ENCODE data around the gene HOXB3. TPM values are rescaled to one million over a fixed set of nuclear protein-coding genes. Genes with fewer than 3 reads are reported as not detected.

HOXB3 gene
- 1 to 10 TPM; 3.0 to 3.5 TPM for total RNA-seq

DNA sequence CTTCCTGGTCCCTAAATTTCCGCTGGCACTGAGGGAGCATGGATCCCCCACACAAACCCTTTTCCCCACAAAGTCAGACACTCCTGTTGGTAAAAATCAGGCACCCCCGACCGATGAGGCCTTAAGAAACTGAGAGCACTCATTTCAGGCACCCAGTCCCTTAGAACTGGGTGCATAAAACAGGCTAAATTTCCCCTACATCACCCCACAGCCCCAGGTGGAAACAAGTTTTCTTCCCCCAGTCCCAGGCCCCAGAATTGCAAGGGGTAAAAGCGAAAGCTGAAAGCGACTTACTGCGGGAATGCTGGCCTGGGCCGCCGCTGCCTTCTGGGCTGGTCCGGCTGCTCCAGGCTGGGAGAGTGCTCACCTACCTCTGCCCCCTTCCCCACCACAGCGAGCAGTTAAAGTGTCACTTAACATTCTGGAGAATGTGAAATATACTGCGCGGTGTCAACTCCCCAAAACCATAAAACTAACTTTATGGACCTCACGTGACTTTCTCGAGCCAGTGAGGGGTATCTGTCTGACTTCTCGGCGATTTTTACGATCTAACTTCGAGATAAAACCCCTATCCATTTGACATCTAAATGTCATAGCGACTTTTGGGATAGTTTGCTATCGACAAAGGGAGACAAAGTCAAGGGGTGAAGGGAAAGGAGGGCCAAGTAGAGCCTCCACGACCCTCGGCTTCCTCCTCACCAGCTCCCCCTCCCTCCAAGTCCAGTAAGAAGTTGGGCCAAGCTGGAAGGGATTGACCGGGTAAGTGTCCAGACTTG is at the start of gene HOXB3:
HOXB3 (minus strand) TSS at position 411 of the 776 bp plus-strand sequence. CDS start 37,767 bp downstream, outside the sequence.
- ChIA-PET POLR2A (no interaction called here), CTCF (interaction anchor here (0.7 to 1.5 kb wide), 4 partner anchors 8 to 238 kb away, joined by 3 to 5 read pairs (median 4); no protein-coding TSS in a partner anchor)

DNA sequence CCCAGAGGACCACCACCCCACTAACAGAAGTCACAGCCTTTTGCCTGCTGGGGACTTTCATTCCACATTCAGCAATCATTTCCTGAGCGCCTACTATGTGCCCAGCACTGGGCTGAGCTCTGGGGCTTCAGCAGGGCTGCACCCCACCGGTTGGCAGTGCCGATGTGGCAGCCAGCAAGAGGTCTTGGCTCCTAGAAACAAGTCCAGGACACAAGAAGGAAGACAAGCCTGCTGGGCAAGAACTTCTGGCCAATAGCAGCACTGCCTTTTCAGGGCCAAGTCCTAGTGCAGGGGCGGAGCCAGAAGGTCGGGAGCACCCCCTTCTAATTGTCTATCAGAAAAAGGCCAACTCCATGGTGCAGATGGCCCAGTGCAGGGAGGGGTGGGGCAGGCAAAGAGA is 49.1 kb upstream of the HOXB3 start:
- ChIA-PET POLR2A (no interaction called here), CTCF (interaction anchor here (0.7 kb wide), 1 partner anchor 38 kb away, joined by 4 read pairs; no protein-coding TSS in a partner anchor)

DNA sequence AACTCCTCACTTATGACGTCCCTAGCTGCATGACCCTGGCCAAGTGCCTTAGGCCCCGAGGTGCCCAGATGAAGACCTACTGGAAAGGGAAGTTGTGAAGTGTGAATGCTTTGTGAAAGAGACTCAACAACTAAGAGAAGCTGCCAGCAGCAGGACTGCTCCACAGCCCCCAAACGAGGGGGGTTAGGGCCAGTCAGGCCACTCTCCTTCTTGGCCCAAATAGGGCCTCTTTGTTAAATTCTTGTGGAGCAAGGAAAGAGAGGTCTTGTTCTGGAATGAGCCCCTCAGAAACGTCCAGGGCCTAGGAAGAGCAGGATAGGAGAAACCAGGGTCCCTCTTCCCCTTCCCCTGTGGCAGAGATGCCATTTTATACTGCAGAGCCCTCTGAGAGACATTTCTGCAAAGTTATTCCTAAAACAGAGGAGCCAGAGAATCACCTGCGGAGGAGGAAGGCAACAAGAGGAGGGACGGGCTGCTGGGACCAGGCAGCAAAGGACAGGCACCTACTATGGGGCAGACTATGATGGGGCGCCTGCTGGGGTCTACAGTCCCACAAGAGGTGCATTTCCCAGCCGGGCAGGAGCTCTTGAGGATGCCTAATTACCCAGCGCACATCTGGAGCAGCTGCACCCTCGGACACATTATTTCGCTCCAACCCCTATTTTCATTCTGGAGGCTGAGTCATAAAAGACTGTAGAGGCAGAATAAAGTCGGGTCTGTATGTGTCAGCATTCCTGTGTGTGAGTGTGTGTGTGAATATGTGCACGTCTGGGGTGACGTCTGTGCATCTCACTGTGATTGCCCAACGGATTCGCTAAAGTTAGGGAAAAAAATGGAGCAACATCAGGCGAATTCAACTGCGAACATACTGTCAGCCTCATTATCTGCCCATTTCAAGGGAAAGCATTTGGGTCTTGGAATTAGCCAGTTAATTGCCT is 47.6 kb upstream of the HOXB3 start:
- CTCF ChIA-PET = interaction anchor here (0.7 to 2.9 kb wide), 6 partner anchors 11 to 80 kb away, joined by 3 to 25 read pairs (median 6); partner anchors contain the start of gene HOXB9
- POLR2A ChIA-PET = no interaction called here

DNA sequence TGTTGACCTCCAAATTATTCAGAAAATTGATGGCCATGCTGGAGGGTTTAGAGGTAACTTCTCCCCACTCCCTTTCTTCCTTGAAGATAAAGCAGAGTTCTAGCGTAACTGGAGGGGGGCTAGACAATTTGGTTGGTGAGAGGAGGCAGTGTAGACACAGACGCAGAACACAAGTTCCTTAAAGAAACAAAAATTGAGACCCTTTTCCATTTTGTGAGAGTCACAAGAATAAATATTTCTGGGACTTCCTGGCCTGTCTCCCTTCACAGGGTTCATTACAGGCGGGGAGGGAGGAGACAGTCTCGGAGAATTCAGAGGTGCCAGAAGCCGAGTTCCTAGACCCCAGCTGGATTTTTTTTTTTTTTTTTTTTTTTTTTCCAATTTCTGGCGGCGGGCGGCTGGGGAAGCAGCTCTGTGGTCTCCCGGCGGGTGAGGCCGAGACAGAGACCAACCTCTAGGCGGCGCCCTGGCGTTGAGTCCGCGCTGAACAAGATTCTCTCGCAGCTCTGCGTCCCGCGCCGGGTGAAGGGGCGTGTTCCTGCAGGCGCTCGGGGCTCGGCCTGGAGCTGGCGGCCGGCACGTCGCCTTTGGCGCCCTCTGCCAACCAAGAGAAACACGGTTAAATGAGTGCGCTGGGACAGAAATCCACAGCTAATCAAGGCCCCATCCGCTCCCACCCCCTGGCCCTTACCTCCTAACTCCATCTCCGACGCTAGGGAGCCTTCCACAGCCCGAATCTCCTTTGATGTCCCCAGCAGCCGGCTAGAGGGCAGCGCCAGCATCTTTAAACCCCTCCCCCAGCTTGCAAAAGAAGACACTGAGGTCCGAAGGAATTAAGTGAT is 46.4 kb upstream of the HOXB3 start:
- ChIA-PET POLR2A (no interaction called here), CTCF (interaction anchor here (0.7 to 2.9 kb wide), 17 partner anchors 10 to 731 kb away, joined by 3 to 25 read pairs (median 5); partner anchors contain the start of genes HOXB9 and PRAC2)

DNA sequence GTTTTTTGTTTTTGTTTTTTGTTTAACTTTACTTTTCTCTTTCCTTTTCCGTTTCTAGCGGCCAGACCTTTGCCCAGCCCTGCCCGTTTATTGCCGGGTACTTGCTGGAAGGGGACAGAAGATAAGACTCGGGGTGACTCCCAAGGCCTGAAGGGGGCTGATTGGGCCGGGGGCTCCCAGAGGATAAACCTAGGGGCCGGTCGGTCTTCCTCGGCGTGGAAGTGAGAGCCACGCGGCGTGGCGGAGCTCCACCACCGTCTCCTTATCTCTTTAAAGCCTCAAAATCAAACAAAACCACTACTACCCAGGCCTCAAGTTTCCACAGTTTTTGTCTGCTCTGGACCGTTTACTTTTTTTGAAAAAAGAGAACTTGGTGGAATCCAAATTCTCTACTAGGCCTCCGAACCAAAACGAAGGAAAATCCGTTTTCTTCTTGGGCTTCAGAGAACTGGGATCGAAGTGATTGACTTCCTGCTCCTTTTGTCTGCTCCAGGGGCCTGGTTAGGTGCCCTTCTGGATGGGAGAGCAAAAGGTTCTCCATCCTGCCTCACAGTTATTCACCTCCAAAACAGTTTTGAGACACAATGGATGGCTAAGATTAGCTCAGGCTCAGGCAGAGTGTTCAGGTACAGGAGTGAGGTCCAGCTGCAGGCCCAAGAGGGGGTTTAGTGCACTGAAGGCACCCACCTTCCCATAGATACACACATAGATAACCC is 44.6 kb upstream of the HOXB3 start:
- ChIA-PET CTCF (interaction anchor here (1.1 to 2.9 kb wide), 2 partner anchors 8 to 91 kb away, joined by 3 to 25 read pairs; partner anchors contain the start of gene HOXB9), POLR2A (no interaction called here)

DNA sequence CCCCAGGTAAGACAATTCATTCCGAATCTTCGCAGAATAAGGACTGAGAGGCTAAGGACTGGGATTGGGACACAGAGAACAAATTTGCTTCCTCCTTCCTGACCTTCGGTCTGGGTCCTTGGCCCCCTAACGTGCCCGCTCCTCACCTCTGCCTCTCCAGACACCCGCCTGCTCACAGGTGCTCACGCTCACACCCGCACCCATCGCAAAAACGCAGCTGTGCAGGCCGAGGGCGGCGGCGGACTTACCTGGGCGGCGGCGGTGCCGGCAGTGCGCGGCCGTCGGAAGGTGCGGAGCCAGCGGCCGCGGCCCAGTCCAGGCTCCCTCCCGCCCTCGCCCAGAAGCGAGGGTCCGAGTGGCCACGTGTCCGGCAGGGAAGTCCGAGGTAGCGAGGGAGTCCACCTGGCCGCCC is 43.2 kb upstream of the HOXB3 start:
- ChIA-PET POLR2A (no interaction called here), CTCF (interaction anchor here (1.2 to 2.3 kb wide), 2 partner anchors 15 to 21 kb away, joined by 3 to 6 read pairs; no protein-coding TSS in a partner anchor)

DNA sequence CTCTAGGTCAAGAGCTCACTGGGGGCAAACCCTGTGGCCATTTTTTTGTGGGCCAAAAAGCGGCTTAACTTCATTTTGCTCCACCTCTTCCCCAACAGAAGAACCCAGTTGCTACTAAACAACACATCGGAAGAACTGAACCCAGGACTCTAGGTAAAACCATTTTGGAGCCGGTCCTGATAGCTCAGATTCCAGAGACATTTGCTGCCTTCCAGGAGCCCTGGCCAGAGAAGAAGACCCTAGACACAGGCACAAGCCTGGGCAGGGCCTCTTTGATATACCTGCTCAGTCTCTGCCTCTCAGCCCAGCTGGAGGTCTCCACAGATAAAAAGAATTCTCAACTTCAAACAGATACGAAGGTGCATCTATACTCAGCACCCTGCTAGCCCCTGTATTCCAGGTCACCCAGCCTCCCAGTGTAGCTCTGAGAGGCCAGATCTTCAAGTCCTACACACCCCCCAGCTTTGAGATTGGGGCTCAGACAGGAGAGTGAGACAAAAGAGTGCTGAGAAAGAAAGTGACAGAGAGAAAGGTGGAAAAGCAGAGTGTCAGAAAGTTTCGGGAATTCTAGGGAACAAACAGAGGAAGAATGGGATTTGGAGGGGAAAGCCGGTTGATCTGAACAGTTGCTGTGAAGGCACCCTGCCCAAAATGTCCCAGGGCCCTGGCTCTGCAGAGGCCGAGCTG is 42.7 kb upstream of the HOXB3 start:
- ChIA-PET POLR2A (no interaction called here), CTCF (interaction anchor here (0.6 to 2.3 kb wide), 6 partner anchors 12 to 665 kb away, joined by 3 to 6 read pairs (median 4); no protein-coding TSS in a partner anchor)

DNA sequence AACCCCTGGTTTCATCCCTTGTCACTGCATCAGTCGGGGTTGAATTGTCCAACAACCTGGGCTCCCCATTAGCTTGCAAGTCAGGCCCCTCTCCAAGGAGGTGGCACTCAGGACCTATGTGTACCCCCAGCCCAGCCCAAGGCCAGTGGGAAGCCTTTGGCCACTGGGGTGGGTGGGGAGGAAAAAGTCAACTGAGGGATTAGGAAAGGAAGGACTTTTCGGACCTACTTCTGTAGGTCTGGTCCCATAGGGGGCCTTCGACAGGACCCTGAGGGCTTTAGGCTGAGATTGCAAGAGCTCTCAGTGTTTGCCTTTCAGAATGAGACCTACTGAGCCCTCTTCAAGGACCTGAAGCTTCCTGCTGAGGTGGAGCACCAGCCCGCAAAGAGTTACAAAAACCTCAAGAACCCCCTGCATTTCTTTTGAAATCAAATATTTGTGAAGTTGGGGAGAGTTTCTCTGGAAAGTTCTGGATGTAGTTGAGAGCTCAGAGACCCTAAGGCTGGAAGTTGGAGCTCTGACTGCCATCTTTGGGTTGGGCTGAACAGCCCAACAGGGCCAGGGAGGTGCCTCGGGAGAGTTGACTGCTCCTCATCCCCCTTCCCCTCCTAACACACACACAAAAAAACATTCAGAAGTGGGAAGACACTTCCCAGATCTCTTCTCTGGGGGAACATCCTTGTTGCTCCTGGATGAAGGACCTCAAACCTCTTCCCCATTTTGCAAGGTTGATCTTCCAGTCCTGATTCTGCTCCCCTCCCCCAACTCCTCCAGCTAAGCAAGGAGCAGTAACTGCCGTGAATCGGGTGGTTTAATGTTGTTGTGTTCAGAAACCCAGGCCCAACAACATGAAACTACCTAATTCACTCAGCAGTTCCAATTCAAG is 41.9 kb upstream of the HOXB3 start:
- ChIA-PET CTCF (interaction anchor here (0.6 to 2.3 kb wide), 6 partner anchors 11 to 666 kb away, joined by 3 to 6 read pairs (median 4); no protein-coding TSS in a partner anchor), POLR2A (no interaction called here)

DNA sequence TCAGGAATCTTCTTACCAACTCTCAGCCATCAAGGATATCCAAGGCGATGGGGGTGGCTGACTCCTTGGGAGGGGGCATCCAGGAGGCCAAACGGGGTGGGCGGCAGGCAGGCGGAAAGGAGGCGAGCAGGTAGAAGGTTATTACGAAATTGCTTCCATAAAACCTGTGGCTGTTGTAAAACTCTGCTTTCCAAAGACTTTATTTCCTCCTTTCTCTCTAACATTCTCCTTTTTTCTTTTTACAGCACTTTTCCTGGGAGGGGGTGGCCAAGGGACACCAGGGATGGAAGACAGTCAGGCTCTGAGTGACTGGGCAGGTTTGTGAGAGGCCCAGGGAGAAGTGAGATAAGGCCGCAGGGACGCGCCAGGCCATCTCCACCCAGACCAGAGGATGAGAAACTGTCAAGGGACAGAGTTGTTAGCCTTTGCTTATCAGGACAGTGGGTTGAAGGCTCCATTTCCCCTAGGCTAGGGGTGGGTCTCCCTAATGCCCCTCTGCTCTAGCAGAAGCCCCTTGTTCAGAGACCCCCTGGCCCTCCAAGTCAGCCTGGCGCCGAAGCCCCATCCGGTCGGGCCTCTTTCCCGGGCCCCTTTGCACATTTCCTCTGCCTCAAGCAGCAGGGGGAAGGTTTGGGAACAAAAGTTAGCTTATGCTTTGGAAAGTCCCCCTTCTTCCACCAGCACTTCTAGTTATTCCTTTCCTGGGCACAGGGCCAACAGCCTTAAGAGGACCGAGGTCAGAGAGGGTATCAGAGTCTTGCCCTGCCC is 41.1 kb upstream of the HOXB3 start:
- ChIA-PET CTCF (interaction anchor here (1.3 to 2.3 kb wide), 2 partner anchors 12 to 48 kb away, joined by 5 to 6 read pairs; no protein-coding TSS in a partner anchor), POLR2A (no interaction called here)

DNA sequence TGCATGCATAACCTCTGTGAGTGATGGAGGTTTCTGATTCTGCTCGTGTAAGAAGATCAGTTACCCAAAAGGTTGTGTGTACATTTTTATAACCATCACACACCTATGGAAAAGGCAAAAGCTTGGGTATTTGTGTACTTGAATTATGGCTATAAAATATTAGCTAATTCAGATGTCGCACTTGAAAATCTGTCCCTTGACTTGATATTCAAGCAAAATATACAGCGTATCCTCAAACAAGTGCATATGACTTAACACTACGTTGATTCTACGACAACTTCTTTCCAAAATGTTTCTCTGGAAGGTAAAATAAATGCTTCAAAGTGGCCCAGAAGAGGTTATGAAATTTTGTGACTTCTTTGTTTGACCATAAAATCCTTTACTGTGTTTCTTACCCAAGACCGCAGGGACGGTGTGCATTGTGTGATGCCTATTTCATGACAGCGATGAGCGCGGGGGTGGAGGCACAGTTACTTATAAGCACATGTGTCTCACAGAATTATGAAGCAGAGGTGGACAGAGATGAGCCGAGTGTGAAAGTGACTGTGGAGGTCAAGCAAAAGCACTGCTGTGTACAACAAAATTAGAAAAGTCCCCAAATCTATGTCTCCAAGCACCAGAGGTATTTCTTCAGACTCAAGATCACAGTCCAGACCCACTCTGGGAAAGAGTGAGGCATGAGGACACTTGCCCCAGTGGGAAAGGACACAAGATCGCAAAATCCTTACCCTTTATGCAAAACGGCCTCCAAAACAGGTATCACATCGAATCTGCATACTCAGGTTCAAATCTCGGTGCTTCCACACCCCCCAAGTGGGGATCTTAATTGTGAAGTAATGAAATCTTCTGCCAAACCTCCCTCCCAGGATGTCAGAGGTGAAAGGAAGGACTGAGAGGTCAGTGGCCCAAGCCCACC is 40.2 kb upstream of the HOXB3 start:
- ChIA-PET POLR2A (no interaction called here), CTCF (interaction anchor here (1.3 kb wide), 1 partner anchor 12 kb away, joined by 5 read pairs; no protein-coding TSS in a partner anchor)

DNA sequence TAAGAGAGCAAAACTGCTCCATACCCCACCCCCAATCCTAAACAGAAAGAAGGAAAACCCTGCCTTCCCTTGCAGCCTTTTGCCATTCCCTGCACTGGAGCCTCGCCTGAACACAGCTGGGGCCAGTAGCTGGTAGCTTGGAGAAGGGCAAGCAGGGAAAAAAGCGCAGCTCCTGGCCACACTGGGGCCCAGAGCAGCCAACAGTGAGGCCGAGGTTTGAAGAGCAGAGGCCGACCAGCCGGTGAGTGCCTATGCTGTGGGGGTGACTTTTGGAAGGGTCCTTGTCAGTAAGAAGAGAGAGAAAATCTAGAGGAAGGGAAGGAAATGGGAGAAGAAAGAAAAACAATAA is 39.3 kb upstream of the HOXB3 start:
- POLR2A ChIA-PET = no interaction called here
- CTCF ChIA-PET = interaction anchor here (1.3 kb wide), 1 partner anchor 11 kb away, joined by 5 read pairs; no protein-coding TSS in a partner anchor

DNA sequence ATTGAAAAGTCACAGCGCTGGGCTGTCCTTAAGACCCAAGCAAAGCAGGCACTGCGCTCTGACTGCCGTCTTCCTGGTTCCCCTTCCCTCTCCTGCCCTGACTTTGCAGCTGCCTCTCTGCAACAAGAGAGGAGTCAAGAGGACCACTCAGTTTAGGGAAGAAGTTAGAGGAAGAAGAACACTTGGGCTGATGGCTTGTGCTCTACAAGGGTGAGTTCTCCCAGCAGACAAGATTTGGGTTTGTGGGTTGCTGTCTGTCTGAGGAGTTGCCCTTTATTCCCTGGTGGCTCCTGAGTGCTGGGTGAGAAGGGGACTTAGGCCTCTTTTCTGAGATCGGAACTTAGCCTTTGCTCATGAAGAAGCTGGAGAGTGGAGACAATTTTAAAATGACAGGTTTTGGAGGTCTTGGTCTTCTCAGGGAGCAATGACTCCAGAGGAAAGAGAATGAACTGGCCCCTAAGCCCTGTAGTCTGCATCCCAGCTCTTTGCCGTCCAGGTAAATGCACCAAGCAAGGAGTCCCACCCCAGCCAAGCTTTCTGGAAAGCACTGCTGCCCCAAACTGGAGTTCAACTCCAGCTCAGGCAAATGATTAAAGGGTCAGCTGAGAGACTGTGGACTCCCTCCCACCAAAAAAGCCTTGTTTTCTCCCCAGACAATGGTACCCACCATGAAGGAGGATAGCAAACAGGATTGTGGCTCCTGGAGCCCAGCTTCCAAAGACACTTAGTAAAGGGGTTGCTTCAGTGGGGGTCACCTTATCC is 38.8 kb upstream of the HOXB3 start:
- POLR2A ChIA-PET = interaction anchor here (0.5 kb wide), 1 partner anchor 526 kb away, joined by 3 read pairs; no protein-coding TSS in a partner anchor

DNA sequence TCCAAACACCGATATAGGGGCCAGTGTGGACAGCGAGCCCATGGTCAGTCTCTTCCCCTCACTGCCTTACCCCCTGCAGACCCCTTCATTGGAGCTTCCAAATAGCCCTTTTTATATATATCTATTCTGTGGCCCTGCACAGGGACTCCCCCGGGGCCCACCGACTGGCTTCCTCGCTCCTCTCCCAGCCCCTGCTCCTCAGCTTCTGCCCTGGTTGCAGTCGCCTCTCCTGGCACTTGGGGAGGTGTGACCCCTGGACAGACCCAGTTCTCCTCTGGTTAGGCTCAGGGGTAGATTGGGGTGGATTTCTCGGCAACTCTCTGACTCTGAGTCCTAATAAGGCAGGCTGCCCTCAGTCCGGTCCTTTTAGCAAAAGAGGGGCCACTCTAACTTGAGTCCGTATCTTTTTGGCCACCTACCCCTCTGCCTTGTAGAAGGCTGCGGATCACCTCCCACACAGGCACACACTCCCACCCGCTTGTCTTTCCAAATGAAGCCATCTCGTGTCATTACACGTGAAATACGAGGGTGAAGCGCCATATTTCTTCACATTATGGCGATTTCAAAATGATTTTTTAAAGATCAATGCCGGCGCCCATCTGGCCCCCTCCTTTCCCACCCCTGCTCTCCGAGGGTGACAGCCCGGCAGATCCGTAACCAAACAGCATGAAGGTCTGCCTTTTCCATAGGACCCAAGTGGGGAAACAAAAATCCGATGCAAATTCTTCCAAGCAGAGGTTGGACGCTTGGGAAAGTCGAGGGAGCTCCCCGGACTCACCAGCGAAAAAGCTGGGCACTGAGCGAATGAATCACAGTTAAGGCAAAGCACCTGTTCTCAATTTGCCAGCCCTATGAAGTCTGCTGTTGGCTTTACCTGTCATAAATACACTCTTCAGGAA is 37.8 kb upstream of the HOXB3 start:
- ChIA-PET CTCF (interaction anchor here (1.0 to 4.1 kb wide), 5 partner anchors 8 to 15 kb away, joined by 3 to 25 read pairs (median 3); partner anchors contain the start of gene HOXB8), POLR2A (no interaction called here)

More for the DNA sequence above, 38.8 kb upstream of the HOXB3 start:
- CTCF ChIA-PET = interaction anchor here (1.0 to 4.1 kb wide), 3 partner anchors 7 to 12 kb away, joined by 3 to 25 read pairs (median 5); no protein-coding TSS in a partner anchor
